HG03460 (cell line): ENCODE data around the gene TMEM98.
"Not testable (repeated sequence)": the region's sequence is repeated elsewhere in the genome, so short reads cannot be mapped to it uniquely, and the experiment has no call there.

Source experiments
- ATAC-seq: cut with Tn5 transposase; IDR thresholded peaks from one replicate; pipeline ENCODE4 v1.9.1; 2021; ENCODE audit not compliant: unreplicated experiment

The TMEM98 gene

DNA sequence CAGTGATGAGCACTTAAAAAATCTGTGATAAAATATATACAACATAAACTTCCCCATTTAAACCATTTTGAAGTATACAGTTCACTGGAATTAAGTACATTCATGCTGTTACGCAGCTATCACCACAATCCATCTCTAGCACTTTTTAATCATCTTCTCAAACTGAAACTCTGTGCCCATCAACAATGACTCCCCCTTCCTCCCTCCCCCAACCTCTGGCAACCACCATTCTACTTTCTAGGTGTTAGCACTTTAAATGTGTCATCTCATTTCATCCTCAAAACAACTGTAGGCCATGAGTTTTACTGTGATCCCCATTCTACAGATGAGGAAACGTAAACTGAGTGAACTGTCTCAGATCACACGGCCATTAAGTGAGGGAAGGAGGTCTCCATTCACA is 13.8 kb upstream of the TMEM98 start:
- ATAC-seq: no peak

DNA sequence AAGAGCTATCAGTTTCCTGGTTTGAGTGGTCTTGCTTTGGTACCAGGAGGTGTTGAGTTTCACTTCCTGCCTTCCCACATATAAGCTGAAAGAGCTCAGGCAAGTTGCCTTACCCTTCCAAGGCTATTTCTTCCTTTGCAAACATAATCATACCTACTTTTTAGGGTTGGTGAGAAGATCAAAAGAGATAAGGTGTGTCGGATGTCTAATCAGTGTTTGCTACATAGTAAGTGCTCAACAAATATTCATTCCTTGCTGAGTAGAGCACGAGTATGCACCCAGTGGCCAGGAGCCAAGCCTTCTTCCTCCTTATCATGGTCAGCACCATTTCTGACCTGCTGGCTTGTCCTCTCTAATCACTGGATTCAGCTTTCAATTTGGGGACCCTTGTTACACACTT is 12.7 kb upstream of the TMEM98 start:
- no peak for ATAC-seq

DNA sequence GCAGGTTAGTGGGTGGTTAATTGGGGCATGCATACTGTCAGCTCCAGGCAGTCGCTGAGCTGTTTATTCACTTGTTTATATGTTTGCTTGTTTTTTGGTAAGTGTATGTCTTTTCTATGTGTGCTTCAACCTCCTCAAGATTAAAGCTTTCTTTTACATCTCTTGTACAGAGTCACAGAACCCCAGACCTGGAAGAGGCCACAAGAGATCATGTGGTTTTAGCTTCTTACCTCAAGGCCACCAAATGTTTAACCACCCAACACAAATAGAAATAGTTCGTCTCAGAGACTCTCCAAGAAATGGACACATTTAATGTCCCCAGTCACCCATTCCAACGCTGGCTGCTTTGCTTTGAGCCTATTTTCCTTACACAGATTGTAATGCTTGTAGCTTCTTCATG is 11.8 kb upstream of the TMEM98 start:
- ATAC-seq: no peak

DNA sequence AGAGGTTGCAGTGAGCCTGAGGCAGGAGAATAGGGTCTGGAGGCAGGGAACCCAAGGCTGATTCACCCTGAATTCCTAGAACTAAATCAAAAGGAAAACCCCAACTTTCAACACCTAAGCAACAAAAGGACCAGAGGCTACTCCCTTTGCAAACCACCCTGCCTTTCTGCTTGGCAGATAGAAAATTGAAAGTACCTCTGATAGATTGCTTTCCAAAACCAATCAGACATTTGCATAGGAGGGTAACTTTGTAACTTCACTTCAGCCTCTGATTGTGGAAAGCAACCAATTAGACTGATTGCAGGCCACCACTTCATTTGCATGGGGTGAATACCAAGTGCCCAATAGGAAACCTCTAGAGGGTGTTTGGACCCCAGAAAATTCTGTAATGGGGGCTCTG is 10.9 kb upstream of the TMEM98 start:
- no peak for ATAC-seq

DNA sequence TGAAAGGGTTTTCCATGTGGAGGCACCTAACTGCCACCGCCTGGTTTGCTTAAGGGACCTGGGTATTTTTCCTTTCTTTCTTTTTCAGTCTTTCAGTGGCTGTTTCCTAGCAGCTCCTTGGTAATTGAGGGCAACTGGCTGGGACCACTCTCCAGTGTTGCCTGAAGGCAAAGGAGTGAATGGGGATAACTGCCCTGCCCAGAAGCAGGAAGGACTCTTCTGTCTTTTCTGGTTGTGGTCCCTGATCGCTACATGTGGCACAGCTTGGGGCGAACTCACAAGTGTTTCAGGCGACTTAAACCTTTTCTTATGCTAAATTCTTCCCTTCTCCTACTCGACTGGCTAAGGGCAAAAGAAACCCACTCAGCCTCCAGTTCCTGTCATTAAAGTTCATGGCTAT is 10.1 kb upstream of the TMEM98 start:
- ATAC-seq: no peak

DNA sequence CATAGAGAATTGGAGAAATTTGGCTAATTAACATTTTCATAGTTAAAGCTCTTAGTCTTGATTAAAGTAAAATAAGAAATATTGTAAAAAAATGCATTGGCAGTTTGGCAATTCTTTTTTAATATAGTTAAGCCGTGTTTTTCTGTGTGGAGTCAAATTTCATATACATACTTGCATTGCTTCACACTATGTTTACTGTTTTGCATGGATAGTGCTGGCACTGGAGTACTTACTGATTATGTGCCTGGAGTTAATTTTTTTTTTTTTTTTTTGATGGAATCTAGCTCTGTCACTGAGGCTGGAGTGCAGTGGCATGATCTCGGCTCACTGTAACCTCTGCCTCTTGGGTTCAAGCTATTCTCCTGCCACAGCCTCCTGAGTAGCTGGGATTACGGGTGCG is 8.1 kb upstream of the TMEM98 start:
- not testable (repeated sequence) for ATAC-seq

DNA sequence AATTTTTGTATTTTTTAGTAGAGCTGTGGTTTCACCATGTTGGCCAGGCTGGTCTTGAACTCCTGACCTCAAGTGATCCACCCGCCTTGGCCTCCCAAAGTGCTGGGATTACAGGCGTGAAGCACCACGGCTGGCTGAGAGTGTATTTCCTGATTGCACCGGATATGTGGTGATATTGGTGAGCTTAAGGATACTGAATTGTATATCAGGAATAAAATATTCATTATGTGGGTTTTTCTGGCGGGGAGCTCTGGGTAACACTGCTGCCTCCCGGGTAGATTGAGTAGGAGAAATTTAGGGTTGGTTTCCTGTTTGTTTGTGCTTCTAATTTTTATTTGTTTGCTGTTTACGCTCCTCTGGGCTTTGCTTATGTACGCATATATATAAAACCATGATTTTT is 7.7 kb upstream of the TMEM98 start:
- no peak for ATAC-seq

DNA sequence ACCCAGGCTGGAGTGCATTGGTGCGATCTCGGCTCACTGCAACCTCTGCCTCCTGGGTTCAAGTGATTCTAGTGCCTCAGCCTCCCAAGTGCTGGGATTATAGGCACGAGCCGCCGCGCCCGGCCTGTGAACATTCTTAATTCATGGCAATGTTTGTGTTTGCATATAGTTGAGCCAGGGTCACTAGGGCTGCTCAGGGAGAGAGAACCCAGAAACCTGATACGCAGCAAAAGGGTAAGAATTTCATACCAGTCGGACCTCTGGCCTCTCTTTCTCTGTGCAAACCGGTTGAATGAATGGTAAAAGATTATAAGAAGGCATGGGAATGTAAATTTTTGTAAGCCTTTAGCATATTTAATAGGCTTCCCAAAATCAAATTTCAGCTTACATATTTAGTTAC is 6.9 kb upstream of the TMEM98 start:
- ATAC-seq: no peak

DNA sequence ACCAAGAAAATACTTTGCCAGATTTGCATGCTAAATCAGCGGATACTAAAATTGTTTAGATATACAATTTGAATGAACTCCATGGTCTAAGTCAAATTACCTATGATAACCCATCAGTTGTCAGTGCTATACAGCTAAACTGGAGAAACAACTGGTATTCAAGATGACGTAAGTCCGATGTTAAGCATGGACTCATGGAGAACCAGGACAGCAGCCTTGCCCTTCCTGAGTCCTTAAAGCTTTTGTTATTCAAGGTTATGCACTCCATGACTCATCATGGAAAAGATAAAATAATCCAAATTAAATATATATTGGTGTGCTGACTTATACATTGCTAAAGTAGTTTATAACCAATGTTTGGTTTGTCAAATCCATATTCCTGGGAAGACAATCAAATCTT is 4.0 kb upstream of the TMEM98 start:
- not testable (repeated sequence) for ATAC-seq

DNA sequence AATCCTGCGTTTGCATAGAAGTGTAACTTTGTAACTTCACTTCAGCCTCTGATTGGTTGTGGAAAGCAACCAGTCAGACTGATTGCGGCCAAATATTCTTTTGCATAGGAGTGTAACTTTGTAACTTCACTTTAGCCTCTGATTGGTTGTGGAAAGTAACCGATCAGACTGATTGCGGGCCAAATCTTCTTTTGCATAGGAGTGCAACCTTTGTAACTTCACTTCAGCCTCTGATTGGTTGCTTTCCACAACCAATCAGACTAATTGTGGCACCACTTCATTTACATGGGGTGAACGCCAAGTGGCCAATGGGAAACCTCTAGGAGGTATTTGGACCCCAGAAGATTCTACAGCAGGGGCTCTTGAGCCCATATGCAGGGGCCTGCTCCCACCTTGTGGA is 1.8 kb upstream of the TMEM98 start:
- no peak for ATAC-seq

DNA sequence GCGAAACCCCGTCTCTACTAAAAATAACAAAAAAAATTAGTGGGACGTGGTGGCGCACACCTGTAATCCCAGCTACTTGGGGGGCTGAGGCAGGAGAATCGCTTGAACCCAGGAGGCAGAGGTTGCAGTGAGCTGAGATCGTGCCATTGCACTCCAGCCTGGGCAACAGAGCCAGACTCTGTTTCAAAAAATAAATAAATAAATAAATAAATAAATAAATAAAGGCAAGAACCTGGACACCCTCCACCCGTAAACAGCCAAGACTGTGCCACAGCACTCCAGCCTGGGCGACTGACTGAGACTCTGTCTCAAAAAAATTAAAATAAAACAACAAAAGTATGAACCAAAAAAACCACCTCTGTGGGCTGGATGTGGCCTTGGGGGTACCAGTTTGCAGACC is 1.2 kb upstream of the TMEM98 start:
- not testable (repeated sequence) for ATAC-seq

DNA sequence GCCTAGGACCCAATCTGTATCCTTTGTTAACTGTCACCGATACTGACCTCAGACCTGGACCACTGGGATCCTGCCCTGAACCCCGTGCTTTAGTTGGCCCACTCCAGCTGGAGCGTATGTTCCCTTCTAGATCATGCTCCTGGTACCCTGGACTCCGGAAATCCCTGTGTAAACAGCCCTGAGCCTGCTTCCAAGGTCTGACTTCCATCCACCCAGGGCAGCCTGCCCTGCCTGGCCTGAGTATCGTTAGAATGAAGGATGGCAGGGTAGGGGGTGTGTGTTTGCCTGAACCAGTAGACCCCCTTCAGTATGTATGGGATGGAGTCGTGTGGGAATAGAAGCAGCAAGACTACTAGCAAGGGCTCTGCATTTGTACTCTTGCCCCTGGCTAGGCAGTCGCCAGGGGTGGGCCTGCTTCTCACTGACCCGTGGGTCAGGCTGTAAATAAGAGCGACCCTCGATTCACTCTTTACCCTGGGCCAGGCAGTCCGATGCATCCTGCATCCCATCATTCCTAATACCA is 691 bp upstream of the TMEM98 start:
- ATAC-seq: no peak

DNA sequence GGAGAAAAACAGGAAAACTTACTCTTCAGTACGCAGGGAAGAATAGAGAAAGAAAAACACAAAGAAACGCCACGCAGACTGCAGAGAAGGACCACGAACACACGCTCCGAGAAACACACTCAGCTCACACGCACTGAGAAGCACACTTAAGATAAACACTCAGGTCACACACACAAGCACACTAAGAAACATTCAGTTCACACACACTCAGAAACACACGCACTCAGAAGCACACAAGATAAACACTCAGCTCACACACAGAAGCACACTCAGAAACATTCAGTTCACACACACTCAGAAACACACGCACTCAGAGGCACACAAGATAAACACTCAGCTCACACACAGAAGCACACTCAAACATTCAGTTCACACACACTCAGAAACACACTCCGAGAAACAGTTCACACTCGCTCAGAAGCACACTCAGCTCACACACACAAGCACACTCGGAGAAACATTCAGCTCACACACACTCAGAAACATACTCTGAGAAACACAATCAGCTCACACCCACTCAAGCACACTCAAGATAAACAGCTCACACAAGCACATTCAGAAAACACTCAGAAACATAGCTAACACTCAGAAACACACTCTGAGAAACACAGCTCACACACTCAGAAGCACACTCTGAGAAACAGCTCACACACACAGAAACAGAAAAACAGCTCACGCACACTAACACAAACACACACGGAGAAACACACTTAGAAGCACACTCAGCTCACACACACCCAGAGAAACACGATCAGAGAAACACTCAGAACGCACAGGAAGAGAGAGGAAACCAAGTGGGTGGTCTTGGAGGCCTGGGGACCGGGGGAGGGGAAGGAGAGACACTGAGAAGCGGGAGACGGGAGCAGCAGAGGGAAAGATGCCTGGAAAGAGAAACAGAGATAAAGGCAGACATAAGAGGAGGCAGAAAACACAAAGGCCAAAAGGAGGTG is 908 bp downstream of the TMEM98 start:
- no peak for ATAC-seq

DNA sequence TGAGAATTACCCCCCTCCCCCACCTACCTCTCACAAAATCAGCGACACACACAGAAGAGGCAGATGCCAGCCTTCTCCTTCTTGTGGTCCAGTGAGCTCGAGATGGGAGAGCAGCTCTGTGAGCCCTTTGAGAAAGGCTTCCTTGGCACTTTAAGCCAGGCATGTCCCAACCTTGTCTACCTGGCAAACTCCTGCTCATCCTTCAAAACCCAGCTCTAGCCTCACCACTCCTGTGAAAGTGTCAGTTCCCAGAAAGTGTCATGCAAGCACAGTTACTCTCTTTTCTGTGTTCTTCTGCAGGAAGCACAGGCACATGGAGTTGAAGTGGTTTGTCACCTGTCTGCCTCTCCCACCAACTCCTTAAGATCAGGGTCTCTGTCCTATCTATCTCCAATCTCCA is 1.6 kb downstream of the TMEM98 start:
- ATAC-seq: no peak

DNA sequence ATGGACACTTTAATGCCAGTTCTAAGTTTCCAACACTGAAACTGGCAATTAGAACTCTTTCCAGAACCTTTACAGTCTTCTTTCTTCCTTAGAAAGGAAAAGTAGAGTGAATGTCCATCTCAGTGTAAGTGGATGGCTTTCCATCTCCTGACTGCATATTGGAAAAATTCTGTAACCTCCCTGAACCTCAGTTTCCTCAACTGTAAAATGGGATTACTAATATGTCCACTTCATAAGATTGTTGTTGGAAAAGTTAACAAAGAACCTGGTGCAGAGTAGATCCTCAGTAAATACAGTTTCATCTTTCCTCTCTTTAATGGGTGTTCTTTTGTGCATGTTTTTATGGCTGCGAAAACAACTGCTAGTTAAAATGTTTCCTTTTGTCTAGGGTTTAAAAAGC is 2.6 kb downstream of the TMEM98 start:
- ATAC-seq: no peak

DNA sequence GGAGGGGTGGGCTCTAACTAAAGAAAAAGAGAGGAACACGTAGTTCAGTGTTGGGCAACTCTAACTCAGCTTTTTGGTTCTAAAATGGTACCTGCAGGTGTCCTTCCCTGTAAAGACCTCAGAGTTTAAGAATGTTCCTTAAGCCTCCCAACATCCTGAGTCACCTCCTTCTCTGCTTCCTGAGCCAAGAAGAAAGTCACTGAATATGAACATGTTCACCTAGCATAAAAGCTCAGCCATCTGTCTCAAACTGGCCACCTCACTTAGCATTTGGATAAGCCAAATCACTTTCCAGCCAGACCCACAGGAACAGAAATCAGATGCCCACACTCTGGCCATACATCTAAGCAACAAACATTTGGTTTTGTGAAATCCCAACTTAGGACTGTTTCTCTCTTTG is 3.7 kb downstream of the TMEM98 start:
- ATAC-seq: no peak

DNA sequence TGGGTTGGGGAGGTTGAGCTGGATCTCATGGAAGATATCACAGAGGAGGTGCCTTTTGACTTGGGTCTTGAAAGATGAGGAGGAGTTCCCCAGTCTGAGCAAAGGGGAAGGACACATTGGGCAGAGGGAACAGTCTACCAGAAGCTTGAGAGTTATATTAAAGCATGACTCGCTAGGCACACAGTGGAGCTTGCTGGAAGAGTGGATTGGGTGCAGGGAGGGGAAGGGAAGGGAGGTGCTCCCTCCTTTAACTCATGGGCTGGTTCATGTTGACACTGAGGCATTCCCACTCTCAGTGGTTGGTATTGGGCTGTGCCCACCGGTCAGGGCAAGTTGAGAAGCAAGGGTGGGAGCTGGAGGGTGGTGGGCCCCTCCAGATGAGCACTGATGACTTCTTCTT is 5.9 kb downstream of the TMEM98 start:
- ATAC-seq: no peak

DNA sequence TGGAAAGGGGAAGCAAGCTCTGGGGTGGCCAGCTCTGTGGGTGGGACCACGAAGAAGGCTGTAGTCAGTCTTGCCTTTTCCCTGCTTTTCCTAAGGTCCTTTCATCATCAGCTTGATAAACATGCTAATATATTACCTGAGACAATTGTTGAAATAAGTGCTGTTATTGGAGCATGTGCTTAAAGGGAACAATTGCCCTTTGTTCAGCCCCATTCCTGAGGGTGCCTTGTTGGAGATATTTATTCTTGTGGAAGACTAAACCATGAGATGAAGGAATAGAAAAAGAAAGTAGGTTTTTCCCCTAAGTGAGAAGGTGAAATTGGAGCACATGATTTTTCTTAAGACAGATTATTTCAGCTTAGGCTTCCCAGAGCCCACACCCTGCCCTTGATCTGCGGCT is 7.8 kb downstream of the TMEM98 start:
- ATAC-seq: no peak

DNA sequence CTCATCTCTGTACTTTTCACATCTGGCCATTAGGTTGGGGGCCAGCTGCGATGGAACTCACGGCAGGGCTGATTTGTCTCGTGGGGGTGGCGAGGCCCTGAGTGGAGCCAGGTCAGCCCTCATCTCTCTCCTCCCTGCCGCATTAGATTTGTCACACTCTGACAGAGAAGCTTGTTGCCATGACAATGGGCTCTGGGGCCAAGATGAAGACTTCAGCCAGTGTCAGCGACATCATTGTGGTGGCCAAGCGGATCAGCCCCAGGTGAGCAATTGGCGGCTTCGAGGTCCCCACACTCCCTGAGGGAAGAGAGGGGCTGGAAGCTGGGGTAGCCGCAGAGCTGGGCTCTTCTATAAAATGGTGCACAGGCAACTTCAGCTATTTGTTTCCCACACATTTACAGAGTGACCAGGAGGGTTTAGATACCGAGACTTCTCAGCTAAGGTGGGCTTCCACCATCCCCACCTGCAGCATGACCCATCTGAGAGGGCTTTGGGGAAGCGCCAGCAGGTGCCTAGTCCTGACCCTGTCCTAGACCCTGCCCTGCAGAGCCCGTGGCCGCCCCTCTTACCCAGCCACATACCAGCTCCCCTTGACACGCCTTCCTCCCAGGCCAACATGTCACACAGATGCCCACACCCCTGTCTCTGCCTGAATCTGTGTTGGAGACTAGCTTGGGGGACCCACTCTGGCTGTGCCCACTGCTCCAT is 8.4 kb downstream of the TMEM98 start:
- ATAC-seq: no peak

DNA sequence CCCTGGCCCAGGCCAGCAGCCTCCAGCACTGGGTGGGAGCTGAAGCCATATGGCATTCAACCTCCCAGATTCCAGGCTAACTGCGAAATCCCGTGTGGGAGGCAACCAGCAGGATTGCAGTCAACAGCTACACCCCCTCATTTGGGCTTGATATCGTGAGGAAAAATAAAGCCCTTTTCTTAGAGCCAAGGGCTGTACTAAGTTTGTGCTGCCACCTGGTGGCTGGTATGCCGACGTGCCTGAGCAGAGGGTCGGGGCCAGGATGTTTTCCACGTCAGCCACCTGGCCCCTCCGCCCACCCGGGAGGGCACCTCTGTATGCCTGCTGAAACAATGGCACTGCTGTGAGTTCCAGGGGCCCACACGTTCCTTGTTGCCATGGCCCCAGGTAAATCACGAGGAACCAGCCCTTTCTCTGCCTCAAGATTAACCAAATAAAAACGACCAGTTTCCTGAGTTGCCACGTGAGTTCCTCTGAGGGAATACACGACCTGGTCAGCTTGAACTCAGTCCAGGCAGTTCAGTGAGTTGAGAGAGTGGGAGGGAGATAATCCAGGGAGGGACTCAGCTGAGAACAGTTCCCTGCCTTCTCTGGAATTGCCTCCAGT is 9.0 kb downstream of the TMEM98 start:
- no peak for ATAC-seq

DNA sequence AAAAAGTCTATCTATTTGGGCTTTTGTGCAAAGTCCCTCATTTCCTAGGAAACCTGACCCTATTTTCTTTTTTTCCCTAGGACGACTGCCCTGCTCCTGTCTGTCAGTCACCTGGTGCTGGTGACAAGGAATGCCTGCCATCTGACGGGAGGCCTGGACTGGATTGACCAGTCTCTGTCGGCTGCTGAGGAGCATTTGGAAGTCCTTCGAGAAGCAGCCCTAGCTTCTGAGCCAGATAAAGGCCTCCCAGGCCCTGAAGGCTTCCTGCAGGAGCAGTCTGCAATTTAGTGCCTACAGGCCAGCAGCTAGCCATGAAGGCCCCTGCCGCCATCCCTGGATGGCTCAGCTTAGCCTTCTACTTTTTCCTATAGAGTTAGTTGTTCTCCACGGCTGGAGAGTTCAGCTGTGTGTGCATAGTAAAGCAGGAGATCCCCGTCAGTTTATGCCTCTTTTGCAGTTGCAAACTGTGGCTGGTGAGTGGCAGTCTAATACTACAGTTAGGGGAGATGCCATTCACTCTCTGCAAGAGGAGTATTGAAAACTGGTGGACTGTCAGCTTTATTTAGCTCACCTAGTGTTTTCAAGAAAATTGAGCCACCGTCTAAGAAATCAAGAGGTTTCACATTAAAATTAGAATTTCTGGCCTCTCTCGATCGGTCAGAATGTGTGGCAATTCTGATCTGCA is 12.9 kb downstream of the TMEM98 start:
- no peak for ATAC-seq
